ENCODE results near the gene APCDD1L.

The APCDD1L gene

GRCh38 chr20:58463256-58463655 is 51.9 kb downstream of the APCDD1L start:
- DNase-seq, result no peak

- DNase-seq, result no peak
Observed at GRCh38 chr20:58461899-58462298, 53.3 kb downstream of the APCDD1L start.

- DNase-seq, result no peak
Observed at GRCh38 chr20:58461104-58461503, 54.1 kb downstream of the APCDD1L start.

GRCh38 chr20:58459058-58459750 is 56.0 kb downstream of the APCDD1L start:
- no peak for DNase-seq

- no peak for DNase-seq
Observed at GRCh38 chr20:58458342-58459057, 56.7 kb downstream of the APCDD1L start.

GRCh38 chr20:58457083-58457695 is 58.0 kb downstream of the APCDD1L start:
- DNase-seq, result no peak

GRCh38 chr20:58454460-58454859 is 60.7 kb downstream of the APCDD1L start:
- DNase-seq, result no peak

GRCh38 chr20:58453391-58453790 is 61.8 kb downstream of the APCDD1L start:
- DNase-seq, result no peak

GRCh38 chr20:58452667-58453255 is 62.4 kb downstream of the APCDD1L start:
- DNase-seq, result no peak

- DNase-seq, result no peak
Observed at GRCh38 chr20:58450254-58450653, 64.9 kb downstream of the APCDD1L start.

- DNase-seq, result no peak
Observed at GRCh38 chr20:58449681-58450221, 65.4 kb downstream of the APCDD1L start.

- no peak for DNase-seq
Observed at GRCh38 chr20:58448958-58449357, 66.2 kb downstream of the APCDD1L start.

- DNase-seq, result peak; percentile 15
Observed at GRCh38 chr20:58447511-58448391, 67.4 kb downstream of the APCDD1L start.

- DNase-seq, result no peak
Observed at GRCh38 chr20:58446960-58447265, 68.3 kb downstream of the APCDD1L start.

- no peak for DNase-seq
Observed at GRCh38 chr20:58446264-58446959, 68.8 kb downstream of the APCDD1L start.

- DNase-seq, result no peak
Observed at GRCh38 chr20:58444746-58445255, 70.4 kb downstream of the APCDD1L start.

- no peak for DNase-seq
Observed at GRCh38 chr20:58441723-58442122, 73.5 kb downstream of the APCDD1L start.

- no peak for DNase-seq
Observed at GRCh38 chr20:58440021-58440767, 75.0 kb downstream of the APCDD1L start.

- DNase-seq, result no peak
Observed at GRCh38 chr20:58438970-58439808, 76.0 kb downstream of the APCDD1L start.
